PC-3 (cell line): ENCODE results near the gene SPOUT1.

Experiments
- CTCF ChIP-seq: fragments of 300-600 bp; sonication (generic); conservative IDR thresholded peaks from 2 replicates; pipeline ENCODE4 v1.5.1; 2017; ENCODE audit warnings: antibody characterized with exemption, low read depth, mild to moderate bottlenecking, low read length
- EZH2 ChIP-seq: fragments of 300-600 bp; sonication (generic); IDR thresholded peaks from one replicate; pipeline ENCODE4 v1.6.1; 2017; ENCODE audit warnings: antibody characterized with exemption, mild to moderate bottlenecking, low read length; ENCODE audit not compliant: unreplicated experiment
- EZH2phosphoT487 ChIP-seq: fragments of 300-600 bp; sonication (generic); IDR thresholded peaks from 2 replicates; pipeline ENCODE4 v1.6.1; 2018; ENCODE audit warnings: mild to moderate bottlenecking, antibody characterized with exemption, low read length, borderline replicate concordance

- TF ChIP-seq EZH2 (no peak), CTCF (no peak), EZH2phosphoT487 (no peak)
Observed at GRCh38 chr9:128807827-128808226, 21.8 kb downstream of the SPOUT1 start.
